Common myeloid progenitor, CD34-positive (primary cell): ENCODE data around the gene RNF10.
A peak's percentile ranks its signal among the peaks of the same experiment; 100 is the strongest.

Experiments used
- CTCF ChIA-PET: fragments of 350-600 bp; sonication (Branson Sonifier 250); formaldehyde crosslinking; loops from one replicate; lab custom pipeline; 2021; ENCODE audit warnings: antibody characterized with exemption; lab: Charles Lee
- POLR2A ChIA-PET: fragments of 350-600 bp; sonication (Branson Sonifier 250); formaldehyde crosslinking; loops from one replicate; lab custom pipeline; 2021; ENCODE audit warnings: antibody characterized with exemption; lab: Charles Lee
- DNase-seq, 3 donors: peaks; one replicate each; pipeline versions ENCODE4 v3.0.0 to v3.0.0-alpha.2; 2013
- H3K27ac ChIP-seq, 2 experiments: 1 replicate in 1 of 2; 2 replicates in 1 of 2; pipeline ENCODE4 v1.7.0; 2013; ENCODE audit warnings: inconsistent platforms in 2 of 2, low read length in 2 of 2, mild to moderate bottlenecking in 2 of 2, low read depth in 1 of 2, moderate library complexity in 1 of 2; ENCODE audit not compliant: severe bottlenecking in 2 of 2, insufficient read depth in 1 of 2, poor library complexity in 1 of 2
- H3K27me3 ChIP-seq, 5 experiments: replicated peaks in 2 of 5; 1 replicate in 3 of 5; 2 replicates in 2 of 5; pipeline versions ENCODE4 v1.6.1 to v1.7.0; 2013; ENCODE audit warnings: low read length in 4 of 5, mild to moderate bottlenecking in 2 of 5, moderate library complexity in 2 of 5, inconsistent platforms in 1 of 5; ENCODE audit not compliant: insufficient read depth in 5 of 5, control insufficient read depth in 4 of 5
- H3K36me3 ChIP-seq, 4 experiments: 1 replicate in 2 of 4; 2 replicates in 2 of 4; pipeline versions ENCODE4 v1.6.1 to v1.7.0; 2013; ENCODE audit warnings: low read length in 3 of 4, control low read depth in 1 of 4, mild to moderate bottlenecking in 1 of 4; ENCODE audit not compliant: control insufficient read depth in 4 of 4, insufficient read depth in 4 of 4
- H3K4me1 ChIP-seq, 4 experiments: 1 replicate in 3 of 4; 2 replicates in 1 of 4; pipeline versions ENCODE4 v1.6.1 to v1.7.1; 2013; ENCODE audit warnings: low read length in 3 of 4, mild to moderate bottlenecking in 3 of 4, control low read depth in 1 of 4, inconsistent platforms in 1 of 4, moderate library complexity in 1 of 4; ENCODE audit not compliant: control insufficient read depth in 4 of 4, insufficient read depth in 4 of 4; ENCODE audit errors: control extremely low read depth in 1 of 4
- H3K4me3 ChIP-seq, 7 experiments: 1 replicate in 4 of 7; 2 replicates in 3 of 7; pipeline versions ENCODE4 v1.5.1 to v1.7.0; 2013; ENCODE audit warnings: mild to moderate bottlenecking in 7 of 7, low read length in 6 of 7, moderate library complexity in 6 of 7, inconsistent platforms in 2 of 7, low read depth in 2 of 7, control low read depth in 1 of 7; ENCODE audit not compliant: insufficient read depth in 4 of 7, control insufficient read depth in 1 of 7; ENCODE audit errors: extremely low read depth in 1 of 7
- H3K9me3 ChIP-seq, 5 experiments: 1 replicate in 4 of 5; 2 replicates in 1 of 5; pipeline versions ENCODE4 v1.6.1 to v1.7.1; 2013; ENCODE audit warnings: low read length in 4 of 5, mild to moderate bottlenecking in 2 of 5, inconsistent platforms in 1 of 5, low read depth in 1 of 5, moderate library complexity in 1 of 5; ENCODE audit not compliant: control insufficient read depth in 4 of 5, insufficient read depth in 2 of 5; ENCODE audit errors: control extremely low read depth in 1 of 5
- WGBS: methylation state at CpG from one replicate; pipeline ENCODE4 v1.1.5; 2013; ENCODE audit not compliant: insufficient coverage; 5-methylcytosine and 5-hydroxymethylcytosine counted together

RNF10 gene

DNA sequence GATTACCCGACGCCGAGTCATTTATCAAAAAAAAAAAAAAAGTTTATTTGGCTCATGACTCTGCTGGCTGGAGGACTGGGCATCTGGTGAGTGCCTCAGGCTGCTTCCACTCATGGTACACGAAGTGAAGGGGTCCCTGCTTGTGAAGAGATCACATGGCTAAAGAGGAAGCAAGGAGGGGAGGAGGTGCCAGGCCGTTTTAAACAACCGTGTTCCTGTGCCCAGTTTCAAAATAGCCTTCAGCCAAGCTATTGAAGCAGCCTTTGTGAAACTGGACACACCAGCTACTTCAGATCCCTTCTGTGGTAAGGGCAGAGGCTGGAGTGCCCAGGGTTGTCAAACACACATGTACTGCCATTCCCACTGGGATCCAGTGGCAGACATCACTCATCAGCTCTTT is 39.4 kb downstream of the RNF10 start:
- ChIA-PET CTCF (no interaction called here), POLR2A (no interaction called here)
- Histone ChIP-seq H3K4me3 (no peak overlapping the region), H3K36me3 (peaks cover 43 to 89% (median 62%) of the 10 kb centered on the region in 4 experiments), H3K9me3 (no peaks in the 10 kb centered on the region), H3K27me3 (no peaks in the 10 kb centered on the region), H3K4me1 (no peaks in the 10 kb centered on the region), H3K27ac (no peak overlapping the region)
- 84% methylated on average over 6 of the region's 6 CpGs for WGBS
- peak in 1 of 3 donors; percentile 26 for DNase-seq

DNA sequence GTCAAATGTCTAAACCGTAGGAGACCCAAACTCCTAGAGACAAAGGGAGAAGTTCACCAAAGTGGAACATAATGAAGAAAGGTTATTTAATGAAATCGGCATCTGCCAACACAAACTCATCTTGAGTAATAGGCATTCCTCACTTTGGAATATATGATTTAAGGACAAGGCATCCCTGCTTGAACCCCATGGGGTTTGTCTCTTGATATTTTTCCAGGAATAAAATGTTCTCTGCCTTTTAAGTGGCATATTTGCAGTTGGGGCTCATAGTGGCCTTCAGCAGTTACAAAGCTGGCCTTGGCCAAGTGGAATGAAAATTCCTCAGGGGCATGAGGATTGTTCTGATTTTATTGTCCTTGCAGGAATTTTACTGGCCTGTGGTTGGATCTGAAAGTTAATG is 40.0 kb downstream of the RNF10 start:
- no peak for DNase-seq
- H3K4me3 ChIP-seq = no peak overlapping the region
- ChIA-PET POLR2A (no interaction called here), CTCF (no interaction called here)
- no CpG with 5 or more reads among the region's 2 CpGs for WGBS
- peaks cover 43 to 91% (median 64%) of the 10 kb centered on the region in 4 experiments for H3K36me3 ChIP-seq
- H3K27ac ChIP-seq = no peak overlapping the region
- no peaks in the 10 kb centered on the region for H3K27me3 ChIP-seq
- no peaks in the 10 kb centered on the region for H3K9me3 ChIP-seq
- H3K4me1 ChIP-seq = no peaks in the 10 kb centered on the region

DNA sequence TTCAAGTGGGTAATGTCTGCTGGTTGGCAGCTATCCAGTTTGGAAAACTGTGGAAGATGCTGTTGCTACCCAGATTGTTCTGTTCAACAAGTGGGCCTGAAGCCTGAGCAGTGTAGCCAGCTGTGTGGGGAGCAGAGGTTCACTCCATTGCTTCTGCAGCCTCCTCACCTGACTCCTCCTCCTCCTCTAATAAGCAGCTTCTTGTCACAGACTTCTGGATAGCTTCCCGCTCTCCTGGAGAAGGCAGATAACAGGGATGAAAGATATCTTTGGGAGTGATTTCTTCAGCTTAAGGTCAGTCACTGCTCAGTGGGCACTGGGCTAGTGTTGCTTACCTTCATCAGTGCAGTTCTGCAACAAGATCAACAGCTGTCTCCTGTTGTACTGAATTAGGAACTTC is 45.0 kb downstream of the RNF10 start:
- Histone ChIP-seq H3K27me3 (peaks cover 0 to 7% (median 1%) of the 10 kb centered on the region in 5 experiments), H3K27ac (no peak overlapping the region), H3K4me3 (peak overlapping the region in 1 of 7 experiments; percentile 7), H3K4me1 (peaks cover 8 to 27% (median 13%) of the 10 kb centered on the region in 4 experiments), H3K36me3 (peaks cover 23 to 53% (median 34%) of the 10 kb centered on the region in 4 experiments), H3K9me3 (no peaks in the 10 kb centered on the region)
- POLR2A ChIA-PET = no interaction called here
- CTCF ChIA-PET = interaction anchor here (1.5 to 6.1 kb wide), 2 partner anchors 12 to 70 kb away, joined by 4 to 58 read pairs; no protein-coding TSS in a partner anchor
- WGBS = no CpG with 5 or more reads among the region's 1 CpG
- DNase-seq = no peak

DNA sequence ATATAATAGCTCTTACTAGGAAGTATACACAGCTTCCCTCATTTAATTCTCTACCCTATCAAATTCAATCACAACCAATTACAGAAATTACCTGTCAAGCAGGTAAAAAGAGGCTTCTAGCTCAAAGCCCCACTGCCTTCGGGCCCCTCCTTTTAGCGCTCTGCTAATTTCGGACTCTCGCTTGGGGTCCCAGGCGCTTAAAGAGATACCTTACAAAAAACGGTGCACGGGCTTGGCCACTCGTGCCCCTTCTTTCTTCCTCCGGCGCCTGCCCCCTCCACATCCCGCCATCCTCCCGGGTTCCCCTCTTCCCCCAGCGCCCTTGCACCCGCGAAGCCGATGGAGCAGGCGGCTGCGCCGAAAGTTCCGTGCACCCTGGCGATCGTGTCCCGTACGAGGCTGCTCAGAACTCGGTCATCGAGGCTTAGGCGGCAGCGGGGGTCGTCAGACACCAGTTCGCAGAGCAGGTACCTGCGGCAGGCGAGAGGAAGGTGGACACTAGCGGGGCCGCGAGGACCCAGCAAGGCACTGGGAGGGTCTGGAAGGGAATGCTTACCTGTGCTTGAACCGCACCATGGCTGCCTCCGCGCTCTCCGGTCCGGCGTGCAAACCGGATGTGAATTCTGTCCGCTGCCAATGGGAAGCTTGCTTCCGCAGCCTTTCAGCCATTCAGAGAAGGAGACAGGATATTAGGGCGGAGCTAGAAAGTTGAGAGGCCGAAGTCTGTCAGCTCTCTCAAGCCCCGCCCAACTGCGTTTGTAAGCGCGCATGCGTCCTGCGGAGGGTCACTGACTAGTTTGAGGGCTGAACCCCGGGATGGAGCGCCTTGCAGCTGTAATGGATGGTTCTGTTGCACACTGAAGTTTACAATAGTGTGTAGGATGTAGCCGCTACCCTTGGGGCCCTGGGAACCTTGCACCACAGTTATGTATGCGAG is 46.9 kb downstream of the RNF10 start, which contains the start of gene POP5:
Gene POP5 (minus strand): TSS at position 616 of the 937 bp plus-strand sequence. CDS start 40 bp downstream, at position 576.
- peak within 1 kb of the TSS; percentile 60 to 78 for H3K27ac ChIP-seq
- H3K27me3 ChIP-seq = peaks cover 0 to 23% (median 9%) of the 10 kb centered on the region in 5 experiments
- H3K4me1 ChIP-seq = peaks cover 8 to 34% (median 21%) of the 10 kb centered on the region in 4 experiments
- ChIA-PET CTCF (interaction anchor here (0.6 to 6.1 kb wide), 17 partner anchors 10 to 657 kb away, joined by 3 to 58 read pairs (median 4); partner anchors contain the start of gene CABP1), POLR2A (interaction anchor here (0.6 to 1.2 kb wide), 5 partner anchors 9 to 397 kb away, joined by 3 to 5 read pairs (median 4); partner anchors contain the start of gene HNF1A)
- peaks cover 16 to 36% (median 24%) of the 10 kb centered on the region in 4 experiments for H3K36me3 ChIP-seq
- WGBS = 0% methylated on average over 55 of the region's 56 CpGs
- H3K9me3 ChIP-seq = no peaks in the 10 kb centered on the region
- peak within 1 kb of the TSS; percentile 76 to 96 (median 91) for H3K4me3 ChIP-seq
- peak; percentile 96 to 97 (median 97) for DNase-seq

DNA sequence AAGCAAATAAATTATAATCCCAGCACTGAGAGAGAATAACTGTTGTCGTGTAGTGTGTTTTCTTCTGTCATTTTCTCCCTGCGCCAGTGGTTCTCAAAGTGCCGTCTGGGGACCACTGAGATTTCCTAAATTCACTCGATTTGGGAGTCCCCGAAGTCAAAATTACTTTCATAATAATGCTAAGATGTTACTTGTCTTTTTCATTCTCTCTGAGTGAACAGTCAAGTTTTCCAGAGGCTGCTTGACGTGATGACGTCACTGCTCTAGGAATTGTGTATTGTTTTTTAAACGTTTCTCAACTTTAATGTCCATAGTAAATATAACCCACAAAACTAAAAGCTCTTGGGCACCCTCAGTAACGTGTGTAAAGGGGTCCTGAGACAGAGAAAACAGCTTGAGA is 47.8 kb downstream of the RNF10 start:
- WGBS = no CpG with 5 or more reads among the region's 9 CpGs
- H3K27ac ChIP-seq = peak overlapping the region in 1 of 2 experiments; percentile 78
- peaks cover 8 to 34% (median 21%) of the 10 kb centered on the region in 4 experiments for H3K4me1 ChIP-seq
- H3K9me3 ChIP-seq = no peaks in the 10 kb centered on the region
- ChIA-PET CTCF (interaction anchor here (0.8 to 6.1 kb wide), 21 partner anchors 11 to 478 kb away, joined by 3 to 58 read pairs (median 5); partner anchors contain the start of genes CABP1 and UNC119B), POLR2A (interaction anchor here (0.7 kb wide), 1 partner anchor 21 kb away, joined by 10 read pairs; no protein-coding TSS in a partner anchor)
- peak overlapping the region in 6 of 7 experiments; percentile 76 to 96 (median 92) for H3K4me3 ChIP-seq
- H3K36me3 ChIP-seq = peaks cover 9 to 27% (median 15%) of the 10 kb centered on the region in 4 experiments
- no peak for DNase-seq
- peaks cover 0 to 26% (median 12%) of the 10 kb centered on the region in 5 experiments for H3K27me3 ChIP-seq

DNA sequence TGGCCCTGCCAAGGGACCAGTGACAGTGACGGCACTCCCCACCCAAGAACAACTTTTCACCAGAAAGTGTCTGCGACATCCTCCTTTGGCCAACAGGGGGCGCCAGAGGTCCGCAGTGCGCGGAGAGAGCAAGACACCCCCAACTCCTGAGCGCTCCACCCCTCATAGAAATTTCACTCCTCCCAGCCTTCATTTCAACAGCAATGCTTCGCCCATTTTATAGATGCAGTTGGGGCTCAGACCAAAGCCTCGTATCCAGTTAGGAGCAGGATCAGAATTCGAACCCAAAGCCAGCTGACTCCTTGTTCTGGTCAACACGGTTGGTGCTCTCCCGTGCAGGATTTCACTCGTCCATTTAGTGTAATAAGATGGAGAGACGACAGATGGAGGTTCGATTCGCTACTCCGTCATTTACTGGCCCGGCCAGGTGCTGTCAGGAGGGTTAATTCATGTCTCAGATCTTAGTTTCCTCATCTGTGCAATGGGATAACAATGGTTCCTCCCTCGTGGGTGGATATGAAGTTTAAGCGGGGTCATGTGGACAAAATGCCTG is 49.4 kb downstream of the RNF10 start:
- POLR2A ChIA-PET = no interaction called here
- CTCF ChIA-PET = interaction anchor here (0.6 to 6.1 kb wide), 27 partner anchors 12 to 766 kb away, joined by 3 to 58 read pairs (median 6); partner anchors contain the start of gene UNC119B

More for the DNA sequence above, 49.4 kb downstream of the RNF10 start:
- peaks cover 0 to 12% (median 6%) of the 10 kb centered on the region in 4 experiments for H3K36me3 ChIP-seq
- H3K4me3 ChIP-seq = peak overlapping the region in 2 of 7 experiments; percentile 38 to 39
- H3K9me3 ChIP-seq = no peaks in the 10 kb centered on the region
- peaks cover 0 to 26% (median 12%) of the 10 kb centered on the region in 5 experiments for H3K27me3 ChIP-seq
- DNase-seq = peak; percentile 76 to 85 (median 78)
- H3K4me1 ChIP-seq = peaks cover 8 to 34% (median 21%) of the 10 kb centered on the region in 4 experiments
- no peak overlapping the region for H3K27ac ChIP-seq
- WGBS = 17% methylated on average over 19 of the region's 20 CpGs
